K562 (cell line): ENCODE data around the gene PRPSAP2. TPM values are rescaled to one million over a fixed set of nuclear protein-coding genes. Genes with fewer than 3 reads are reported as not detected.

Source experiments
- CCAR2 ChIP-seq: fragments of 200-400 bp; formaldehyde crosslinking; IDR thresholded peaks from 2 replicates; pipeline ENCODE4 v1.6.1; 2017; ENCODE audit warnings: mild to moderate bottlenecking, low read depth, low read length
- CLOCK ChIP-seq: fragments of 250-450 bp; sonication (Bioruptor Pico); IDR thresholded peaks from 2 replicates; pipeline ENCODE4 v1.4.0; 2020; ENCODE audit warnings: mild to moderate bottlenecking, moderate library complexity, borderline replicate concordance
- CTCFL ChIP-seq: IDR thresholded peaks from 2 replicates; pipeline ENCODE4 v1.6.1; 2011; ENCODE audit warnings: borderline replicate concordance, low read depth, mild to moderate bottlenecking, moderate library complexity, low read length; ENCODE audit not compliant: insufficient read depth, poor library complexity, severe bottlenecking
- E2F4 ChIP-seq: sonication (generic); formaldehyde crosslinking; IDR thresholded peaks from 2 replicates; pipeline ENCODE4 v1.8.0; 2022; ENCODE audit warnings: mild to moderate bottlenecking, low read depth, missing genetic modification reagents
- MCM5 ChIP-seq: fragments of 450-650 bp; IDR thresholded peaks from 2 replicates; pipeline ENCODE4 v1.6.1; 2016; ENCODE audit warnings: low read depth
- MIER1 ChIP-seq: fragments of 450-650 bp; IDR thresholded peaks from 2 replicates; pipeline ENCODE4 v1.6.1; 2016; ENCODE audit warnings: antibody characterized with exemption, mild to moderate bottlenecking, low read depth
- NFRKB ChIP-seq: fragments of 450-650 bp; IDR thresholded peaks from 2 replicates; pipeline ENCODE4 v1.6.1; 2016; ENCODE audit warnings: low read depth
- PKNOX1 ChIP-seq: fragments of 450-650 bp; IDR thresholded peaks from 2 replicates; pipeline ENCODE4 v1.6.1; 2016
- PTRF ChIP-seq: fragments of 450-650 bp; IDR thresholded peaks from 2 replicates; pipeline ENCODE4 v1.6.1; 2016; ENCODE audit warnings: mild to moderate bottlenecking, missing genetic modification characterization, missing compliant biosample characterization
- PYGO2 ChIP-seq: fragments of 450-650 bp; IDR thresholded peaks from 2 replicates; pipeline ENCODE4 v1.6.1; 2016; ENCODE audit warnings: mild to moderate bottlenecking, missing genetic modification characterization, moderate library complexity, missing compliant biosample characterization
- SFPQ ChIP-seq: fragments of 200-400 bp; formaldehyde crosslinking; IDR thresholded peaks from 2 replicates; pipeline ENCODE4 v1.6.1; 2017; ENCODE audit warnings: mild to moderate bottlenecking, low read depth, low read length, moderate library complexity
- SLC30A9 ChIP-seq: fragments of 250-450 bp; sonication (Bioruptor Pico); IDR thresholded peaks from 2 replicates; pipeline ENCODE4 v1.8.0; 2022; ENCODE audit warnings: mild to moderate bottlenecking, moderate library complexity
- SREBF1 ChIP-seq: fragments of 150-350 bp; IDR thresholded peaks from 2 replicates; pipeline ENCODE4 v1.6.1; 2014; ENCODE audit warnings: antibody characterized with exemption, low read depth, low read length, borderline replicate concordance
- TAF1 ChIP-seq: IDR thresholded peaks from 2 replicates; pipeline ENCODE4 v1.6.1; 2011; ENCODE audit warnings: mild to moderate bottlenecking, low read length, moderate library complexity; ENCODE audit not compliant: insufficient read depth, control insufficient read depth, severe bottlenecking; ENCODE audit errors: extremely low read depth
- TFAP4 ChIP-seq: sonication (generic); formaldehyde crosslinking; IDR thresholded peaks from 2 replicates; pipeline ENCODE4 v1.8.0; 2022; ENCODE audit warnings: missing genetic modification reagents, mild to moderate bottlenecking, moderate library complexity, borderline replicate concordance
- ZNF431 ChIP-seq: sonication (generic); formaldehyde crosslinking; IDR thresholded peaks from 2 replicates; pipeline ENCODE4 v1.8.0; 2022; ENCODE audit warnings: mild to moderate bottlenecking, missing genetic modification reagents
- ZNF830 ChIP-seq: fragments of 250-450 bp; sonication (Bioruptor Pico); IDR thresholded peaks from 2 replicates; pipeline ENCODE4 v1.5.0; 2021; ENCODE audit warnings: mild to moderate bottlenecking
- polyA plus RNA-seq, 8 experiments: library from polyadenylated mRNA; depleted of rRNA in 4 of 8; stranded (reverse) in 5 of 8; unstranded in 3 of 8; fragments of >200 nt; fragmentation: Nextera tagmentation in 2 of 8; fragmentation: Illumina TruSeq in 1 of 8; extraction: Ambion mirVana in 2 of 8; extraction: Trizol in 1 of 8; gene quantifications; 2 replicates each; pipeline versions ENCODE4 v1.2.1 to v1.2.3, GENCODE V29; 2011 to 2014; ENCODE audit warnings: inconsistent platforms in 1 of 8, missing spikeins in 1 of 8
- total RNA-seq, 7 experiments: library from RNA; depleted of rRNA in 6 of 7; stranded (reverse); fragments of >200 nt in 6 of 7; fragmentation: Illumina TruSeq in 2 of 7; extraction: Trizol in 2 of 7; gene quantifications; 2 replicates each; pipeline versions ENCODE4 v1.2.1 to v1.2.3, GENCODE V29; 2011 to 2021; ENCODE audit warnings: low replicate concordance in 1 of 7

PRPSAP2 gene
- total and polyA plus RNA-seq, 9 of the 15 experiments (the other 6 are each of a cell fraction or from before 2014, with no cell fraction given): 15.5 to 56.7 (median 35.7) TPM

GRCh38 chr17:18857864-18858566 is at the start of gene PRPSAP2 (continued):
- TF ChIP-seq MIER1: no peak
- no peak for TF ChIP-seq CCAR2
- TF ChIP-seq SLC30A9 (CRISPR knock-in tag): no peak
- no peak for TF ChIP-seq SREBF1
- TF ChIP-seq ZNF431: no peak
- TF ChIP-seq ZNF830: no peak
- no peak for TF ChIP-seq PTRF (tag)
- TF ChIP-seq PYGO2: no peak
- no peak for TF ChIP-seq SFPQ
- TF ChIP-seq MCM5: no peak
- TF ChIP-seq PKNOX1: peak; percentile 72
- TF ChIP-seq E2F4 (CRISPR knock-in tag): no peak
- TF ChIP-seq CTCFL: no peak
- no peak for TF ChIP-seq NFRKB
- peak; percentile 24; the same call in 1 of the 2 replicates for TF ChIP-seq TFAP4
- no peak for TF ChIP-seq CLOCK (CRISPR knock-in tag)
- peak; percentile 76 for TF ChIP-seq TAF1
